WTC11 (cell line): ENCODE data around the gene FOXI2. TPM values are rescaled to one million over a fixed set of nuclear protein-coding genes. Genes with fewer than 3 reads are reported as not detected.

ENCODE experiments used
- ATAC-seq: fragments of 200-7000 bp; cut with Tn5 transposase; 2 replicates; pipeline ENCODE4 v1.10.0; 2021; ENCODE audit warnings: mild to moderate bottlenecking, moderate library complexity
- CTCF ChIA-PET: fragments of 300-600 bp; sonication (Branson Sonifier 250); formaldehyde crosslinking; loops from one replicate; lab custom pipeline; 2021; ENCODE audit warnings: antibody characterized with exemption; lab: Charles Lee
- POLR2A ChIA-PET: fragments of 350-600 bp; sonication (Branson Sonifier 250); formaldehyde crosslinking; loops from one replicate; lab custom pipeline; 2021; ENCODE audit warnings: antibody characterized with exemption; lab: Charles Lee
- DNase-seq: peaks from one replicate; pipeline ENCODE4 v3.0.0; 2021; ENCODE audit warnings: low spot score
- H3K27ac Mint-ChIP-seq: 2 replicates; pipeline ENCODE4 v1.8.0; 2021; ENCODE audit warnings: mixed read lengths
- H3K27me3 Mint-ChIP-seq: 2 replicates; pipeline ENCODE4 v1.8.0; 2021; ENCODE audit warnings: low read depth, mild to moderate bottlenecking, moderate library complexity, mixed read lengths
- H3K36me3 Mint-ChIP-seq: 2 replicates; pipeline ENCODE4 v1.8.0; 2021; ENCODE audit warnings: mixed read lengths
- H3K4me1 Mint-ChIP-seq: 2 replicates; pipeline ENCODE4 v1.8.0; 2022; ENCODE audit warnings: mixed read lengths
- H3K4me3 Mint-ChIP-seq: 2 replicates; pipeline ENCODE4 v1.8.0; 2021; ENCODE audit warnings: mild to moderate bottlenecking, moderate library complexity, mixed read lengths
- H3K9me3 Mint-ChIP-seq: 2 replicates; pipeline ENCODE4 v1.8.0; 2021; ENCODE audit warnings: mixed read lengths
- ATF6 ChIP-seq: sonication (generic); formaldehyde crosslinking; IDR thresholded peaks from 2 replicates; pipeline ENCODE4 v1.8.1; 2023; ENCODE audit warnings: mild to moderate bottlenecking, missing genetic modification reagents
- CDX4 ChIP-seq: fragments of 250-450 bp; sonication (Bioruptor Pico); IDR thresholded peaks from 2 replicates; pipeline ENCODE4 v1.9.0; 2021; ENCODE audit warnings: moderate library complexity, mild to moderate bottlenecking, inconsistent platforms, borderline replicate concordance
- E2F5 ChIP-seq: sonication (generic); formaldehyde crosslinking; IDR thresholded peaks from 2 replicates; pipeline ENCODE4 v1.8.1; 2022; ENCODE audit warnings: mild to moderate bottlenecking, moderate library complexity, missing genetic modification reagents
- ELF4 ChIP-seq: sonication (generic); formaldehyde crosslinking; IDR thresholded peaks from 2 replicates; pipeline ENCODE4 v1.8.1; 2022; ENCODE audit warnings: low read depth, mild to moderate bottlenecking, moderate library complexity, missing genetic modification reagents
- ESRRA ChIP-seq: sonication (generic); formaldehyde crosslinking; IDR thresholded peaks from 2 replicates; pipeline ENCODE4 v1.8.1; 2022; ENCODE audit warnings: mild to moderate bottlenecking, missing genetic modification reagents, borderline replicate concordance
- ETV6 ChIP-seq: sonication (generic); formaldehyde crosslinking; IDR thresholded peaks from 2 replicates; pipeline ENCODE4 v1.8.1; 2022; ENCODE audit warnings: mild to moderate bottlenecking, missing genetic modification reagents
- FOXJ3 ChIP-seq: sonication (generic); formaldehyde crosslinking; IDR thresholded peaks from 2 replicates; pipeline ENCODE4 v1.9.0; 2021; ENCODE audit warnings: missing genetic modification reagents, mild to moderate bottlenecking, borderline replicate concordance
- GRHL2 ChIP-seq: fragments of 250-450 bp; sonication (Bioruptor Pico); IDR thresholded peaks from 2 replicates; pipeline ENCODE4 v1.8.0; 2022; ENCODE audit warnings: mild to moderate bottlenecking, moderate library complexity; ENCODE audit not compliant: insufficient replicate concordance, severe bottlenecking
- IRF2 ChIP-seq: sonication (generic); formaldehyde crosslinking; IDR thresholded peaks from 2 replicates; pipeline ENCODE4 v1.8.0; 2022; ENCODE audit warnings: low read depth, missing genetic modification reagents, borderline replicate concordance
- MLX ChIP-seq: sonication (generic); formaldehyde crosslinking; IDR thresholded peaks from 2 replicates; pipeline ENCODE4 v1.8.1; 2023; ENCODE audit warnings: mild to moderate bottlenecking, missing genetic modification reagents, moderate library complexity
- NFATC4 ChIP-seq: fragments of 250-450 bp; sonication (Bioruptor Pico); IDR thresholded peaks from 2 replicates; pipeline ENCODE4 v1.9.0; 2021; ENCODE audit warnings: mild to moderate bottlenecking
- NR3C1 ChIP-seq: sonication (generic); formaldehyde crosslinking; conservative IDR thresholded peaks from 2 replicates; pipeline ENCODE4 v1.8.1; 2023; ENCODE audit warnings: low read depth, mild to moderate bottlenecking, missing genetic modification reagents
- TCF7 ChIP-seq: sonication (generic); formaldehyde crosslinking; IDR thresholded peaks from 2 replicates; pipeline ENCODE4 v1.8.0; 2022; ENCODE audit warnings: mild to moderate bottlenecking, low read depth, missing genetic modification reagents, moderate library complexity
- ZNF263 ChIP-seq: sonication (generic); formaldehyde crosslinking; IDR thresholded peaks from 2 replicates; pipeline ENCODE4 v1.8.1; 2022; ENCODE audit warnings: low read depth, mild to moderate bottlenecking, moderate library complexity, missing genetic modification reagents
- ZNF396 ChIP-seq: fragments of 250-450 bp; sonication (Bioruptor Pico); IDR thresholded peaks from 2 replicates; pipeline ENCODE4 v1.8.0; 2021; ENCODE audit warnings: mild to moderate bottlenecking, moderate library complexity, borderline replicate concordance
- ZSCAN18 ChIP-seq: fragments of 250-450 bp; sonication (Bioruptor Pico); IDR thresholded peaks from 2 replicates; pipeline ENCODE4 v2.1.2; 2022; ENCODE audit warnings: mild to moderate bottlenecking, moderate library complexity
- total RNA-seq: library from RNA; stranded (reverse); gene quantifications from 3 replicates; pipeline ENCODE4 v1.2.3, GENCODE V29; 2021
- TF ChIP-seq, protein P1 (sequence below): sonication (generic); formaldehyde crosslinking; IDR thresholded peaks from 2 replicates; pipeline ENCODE4 v1.8.0; 2023; ENCODE audit warnings: mild to moderate bottlenecking, missing genetic modification reagents

FOXI2 gene
- total RNA-seq, 1 experiment from 2014 or later: 1.7 TPM

- CTCF ChIA-PET: interaction anchor here (0.8 kb wide), 1 partner anchor 17 kb away, joined by 3 read pairs; no protein-coding TSS in a partner anchor
- no peak overlapping the region for H3K4me3 Mint-ChIP-seq
- DNase-seq (no peak), ATAC-seq (no peak)
- peaks cover 15% of the 10 kb centered on the region for H3K9me3 Mint-ChIP-seq
- H3K36me3 Mint-ChIP-seq: peaks cover 5% of the 10 kb centered on the region
- no peaks in the 10 kb centered on the region; the same call in 1 of the 2 replicates for H3K27me3 Mint-ChIP-seq
- no peaks in the 10 kb centered on the region for H3K4me1 Mint-ChIP-seq
- H3K27ac Mint-ChIP-seq: no peak overlapping the region
- TF ChIP-seq, protein P1, sequence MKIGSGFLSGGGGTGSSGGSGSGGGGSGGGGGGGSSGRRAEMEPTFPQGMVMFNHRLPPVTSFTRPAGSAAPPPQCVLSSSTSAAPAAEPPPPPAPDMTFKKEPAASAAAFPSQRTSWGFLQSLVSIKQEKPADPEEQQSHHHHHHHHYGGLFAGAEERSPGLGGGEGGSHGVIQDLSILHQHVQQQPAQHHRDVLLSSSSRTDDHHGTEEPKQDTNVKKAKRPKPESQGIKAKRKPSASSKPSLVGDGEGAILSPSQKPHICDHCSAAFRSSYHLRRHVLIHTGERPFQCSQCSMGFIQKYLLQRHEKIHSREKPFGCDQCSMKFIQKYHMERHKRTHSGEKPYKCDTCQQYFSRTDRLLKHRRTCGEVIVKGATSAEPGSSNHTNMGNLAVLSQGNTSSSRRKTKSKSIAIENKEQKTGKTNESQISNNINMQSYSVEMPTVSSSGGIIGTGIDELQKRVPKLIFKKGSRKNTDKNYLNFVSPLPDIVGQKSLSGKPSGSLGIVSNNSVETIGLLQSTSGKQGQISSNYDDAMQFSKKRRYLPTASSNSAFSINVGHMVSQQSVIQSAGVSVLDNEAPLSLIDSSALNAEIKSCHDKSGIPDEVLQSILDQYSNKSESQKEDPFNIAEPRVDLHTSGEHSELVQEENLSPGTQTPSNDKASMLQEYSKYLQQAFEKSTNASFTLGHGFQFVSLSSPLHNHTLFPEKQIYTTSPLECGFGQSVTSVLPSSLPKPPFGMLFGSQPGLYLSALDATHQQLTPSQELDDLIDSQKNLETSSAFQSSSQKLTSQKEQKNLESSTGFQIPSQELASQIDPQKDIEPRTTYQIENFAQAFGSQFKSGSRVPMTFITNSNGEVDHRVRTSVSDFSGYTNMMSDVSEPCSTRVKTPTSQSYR: no peak
- TF ChIP-seq NR3C1 (no peak), ESRRA (CRISPR knock-in tag) (no peak), ZNF263 (no peak), ETV6 (CRISPR knock-in tag) (no peak), IRF2 (no peak), NFATC4 (no peak), CDX4 (CRISPR knock-in tag) (no peak), FOXJ3 (CRISPR knock-in tag) (no peak), ATF6 (CRISPR knock-in tag) (no peak), ZSCAN18 (CRISPR knock-in tag) (no peak), ELF4 (CRISPR knock-in tag) (no peak), ZNF396 (CRISPR knock-in tag) (no peak), TCF7 (CRISPR knock-in tag) (no peak), GRHL2 (CRISPR knock-in tag) (no peak), E2F5 (CRISPR knock-in tag) (no peak), MLX (CRISPR knock-in tag) (no peak)
- POLR2A ChIA-PET: no interaction called here
Observed at GRCh38 chr10:127774766-127775559, 38.0 kb downstream of the FOXI2 start.
